GM19043 (cell line): ENCODE results near the gene C9orf78.

Source experiments
- ATAC-seq: cut with Tn5 transposase; IDR thresholded peaks from one replicate; pipeline ENCODE4 v1.9.1; 2021; ENCODE audit warnings: low read depth; ENCODE audit not compliant: unreplicated experiment

C9orf78 gene

GRCh38 chr9:129868023-129868871 is 33.2 kb upstream of the C9orf78 start:
- no peak for ATAC-seq

- no peak for ATAC-seq
Observed at GRCh38 chr9:129867136-129868022, 32.3 kb upstream of the C9orf78 start.

- ATAC-seq: no peak
Observed at GRCh38 chr9:129866394-129867135, 31.5 kb upstream of the C9orf78 start.

GRCh38 chr9:129865668-129866320 is 30.7 kb upstream of the C9orf78 start:
- no peak for ATAC-seq

GRCh38 chr9:129864991-129865647 is 30.0 kb upstream of the C9orf78 start:
- no peak for ATAC-seq

- ATAC-seq: no peak
Observed at GRCh38 chr9:129863059-129863690, 28.1 kb upstream of the C9orf78 start.

- no peak for ATAC-seq
Observed at GRCh38 chr9:129861447-129861827, 26.4 kb upstream of the C9orf78 start.

GRCh38 chr9:129860653-129861446 is 25.8 kb upstream of the C9orf78 start:
- ATAC-seq: no peak

GRCh38 chr9:129858167-129858962 is 23.3 kb upstream of the C9orf78 start:
- no peak for ATAC-seq

GRCh38 chr9:129857207-129857606 is 22.1 kb upstream of the C9orf78 start:
- no peak for ATAC-seq

- ATAC-seq: no peak
Observed at GRCh38 chr9:129854588-129855110, 19.6 kb upstream of the C9orf78 start.

- ATAC-seq: no peak
Observed at GRCh38 chr9:129853614-129854013, 18.5 kb upstream of the C9orf78 start.

GRCh38 chr9:129852579-129852978 is 17.5 kb upstream of the C9orf78 start:
- no peak for ATAC-seq

GRCh38 chr9:129851821-129852220 is 16.7 kb upstream of the C9orf78 start:
- ATAC-seq: no peak

- no peak for ATAC-seq
Observed at GRCh38 chr9:129850821-129851550, 15.9 kb upstream of the C9orf78 start.

GRCh38 chr9:129849901-129850300 is 14.8 kb upstream of the C9orf78 start:
- ATAC-seq: no peak
